ENCODE results near the gene ADAMTS4. TPM values are rescaled to one million over a fixed set of nuclear protein-coding genes. Genes with fewer than 3 reads are reported as not detected.

ADAMTS4 gene
- total and polyA plus RNA-seq, 9 of the 15 experiments (the other 6 are each of a cell fraction or from before 2014, with no cell fraction given) = 0.07 to 3.7 (median 0.41) TPM

GRCh38 chr1:161225534-161226319 lies 26.9 kb upstream of the ADAMTS4 start, which contains the start of gene TOMM40L (continued):
- no peak for TF ChIP-seq AFF1 (IDR thresholded peaks at IDR 0.05; ENCODE audit: low read depth in 1 of 2, partially characterized antibody in 2 of 2)
- no peak for TF ChIP-seq BMI1 (IDR thresholded peaks at IDR 0.05; ENCODE audit: low read length)
- TF ChIP-seq, protein P1, sequence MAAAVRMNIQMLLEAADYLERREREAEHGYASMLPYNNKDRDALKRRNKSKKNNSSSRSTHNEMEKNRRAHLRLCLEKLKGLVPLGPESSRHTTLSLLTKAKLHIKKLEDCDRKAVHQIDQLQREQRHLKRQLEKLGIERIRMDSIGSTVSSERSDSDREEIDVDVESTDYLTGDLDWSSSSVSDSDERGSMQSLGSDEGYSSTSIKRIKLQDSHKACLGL (CRISPR knock-in tag; IDR thresholded peaks at IDR 0.05; ENCODE audit: borderline replicate concordance, poor library complexity, severe bottlenecking) = peak; percentile 69
- no peak for TF ChIP-seq ZFPM2 (CRISPR knock-in tag; IDR thresholded peaks at IDR 0.05)
- no peak for TF ChIP-seq NCOA2 (IDR thresholded peaks at IDR 0.05; ENCODE audit: partially characterized antibody in 2 of 2)
- no peak for TF ChIP-seq ARID2 (IDR thresholded peaks at IDR 0.05)
- no peak for TF ChIP-seq E2F3 (CRISPR knock-in tag; IDR thresholded peaks at IDR 0.05)
- TF ChIP-seq DLX4 (CRISPR knock-in tag; IDR thresholded peaks at IDR 0.05) = no peak
- TF ChIP-seq FIP1L1 (IDR thresholded peaks at IDR 0.05; ENCODE audit: low read depth, low read length, poor library complexity, severe bottlenecking) = no peak
- TF ChIP-seq IRF2 (CRISPR knock-in tag; IDR thresholded peaks at IDR 0.05) = no peak
- 0 out of 2 replicates have a peak, but pooled peaks have one; percentile 6 for TF ChIP-seq ZKSCAN1 (IDR thresholded peaks at IDR 0.05; ENCODE audit: low read depth, low read length)
- TF ChIP-seq SMAD3 (CRISPR knock-in tag; conservative IDR thresholded peaks at IDR 0.05) = 0 out of 2 replicates have a peak, but pooled peaks have one; percentile 58
- no peak for TF ChIP-seq CEBPG (CRISPR knock-in tag; IDR thresholded peaks at IDR 0.05)
- TF ChIP-seq CEBPG (tag; conservative IDR thresholded peaks at IDR 0.05 in 1 of 2, IDR thresholded peaks at IDR 0.05 in 1 of 2) = no peak
